NCI-H2171 (cell line): ENCODE results near the gene SLC22A12.
A peak's percentile ranks its signal among the peaks of the same experiment; 100 is the strongest.

Source experiments
- DNase-seq: peaks from one replicate; lab custom pipeline; 2025; lab: John Stamatoyannopoulos, UW

SLC22A12 gene

GRCh38 chr11:64627371-64627770 is 36.4 kb downstream of the SLC22A12 start:
- DNase-seq, result peak; percentile 94

GRCh38 chr11:64628596-64628995 is 37.6 kb downstream of the SLC22A12 start:
- DNase-seq, result no peak

- DNase-seq, result no peak
Measured at GRCh38 chr11:64629103-64629502, 38.1 kb downstream of the SLC22A12 start.

GRCh38 chr11:64629796-64630562 is 39.0 kb downstream of the SLC22A12 start:
- no peak for DNase-seq

GRCh38 chr11:64631675-64632074 is 40.7 kb downstream of the SLC22A12 start:
- no peak for DNase-seq

- no peak for DNase-seq
Measured at GRCh38 chr11:64632237-64632636, 41.2 kb downstream of the SLC22A12 start.

GRCh38 chr11:64632654-64633053 is 41.6 kb downstream of the SLC22A12 start:
- DNase-seq, result no peak

GRCh38 chr11:64633555-64634159 is 42.6 kb downstream of the SLC22A12 start:
- no peak for DNase-seq

GRCh38 chr11:64637334-64638017 is 46.5 kb downstream of the SLC22A12 start:
- DNase-seq, result no peak

GRCh38 chr11:64638018-64638665 is 47.1 kb downstream of the SLC22A12 start:
- no peak for DNase-seq

- DNase-seq, result no peak
Measured at GRCh38 chr11:64638829-64639228, 47.8 kb downstream of the SLC22A12 start.

- no peak for DNase-seq
Measured at GRCh38 chr11:64639885-64640284, 48.9 kb downstream of the SLC22A12 start.

- no peak for DNase-seq
Measured at GRCh38 chr11:64641596-64642417, 50.8 kb downstream of the SLC22A12 start.

- DNase-seq, result no peak
Measured at GRCh38 chr11:64642418-64642735, 51.4 kb downstream of the SLC22A12 start.

GRCh38 chr11:64642871-64643255 is 51.8 kb downstream of the SLC22A12 start:
- DNase-seq, result no peak

- DNase-seq, result peak; percentile 79
Measured at GRCh38 chr11:64643256-64643881, 52.3 kb downstream of the SLC22A12 start.

- DNase-seq, result no peak
Measured at GRCh38 chr11:64643920-64644646, 53.1 kb downstream of the SLC22A12 start.

GRCh38 chr11:64644647-64645275 is 53.7 kb downstream of the SLC22A12 start:
- DNase-seq, result no peak

GRCh38 chr11:64647019-64647779 is 56.2 kb downstream of the SLC22A12 start:
- no peak for DNase-seq
